K562 (cell line): Measurements from ENCODE around the gene LAG3. TPM values are rescaled to one million over a fixed set of nuclear protein-coding genes. Genes with fewer than 3 reads are reported as not detected.

Experiments used
- ATAC-seq: fragments of 200-7000 bp; cut with Tn5 transposase; 3 replicates; pipeline ENCODE4 v1.9.1; 2020; ENCODE audit warnings: moderate library complexity
- Bru-seq: library from RNA; stranded (reverse); fragments of 400-500 nt; gene quantifications from one replicate; lab custom pipeline; 2021; lab: Mats Ljungman, UMichigan
- BruChase-seq, 2 experiments: library from RNA; stranded (reverse); fragments of 400-500 nt; gene quantifications; one replicate each; lab custom pipeline; 2021; lab: Mats Ljungman, UMichigan
- BruUV-seq: library from RNA; stranded (reverse); fragments of 400-500 nt; replicated peaks from 2 replicates; lab custom pipeline; 2021; lab: Mats Ljungman, UMichigan
- CTCF ChIA-PET: fragments of 300-600 bp; formaldehyde crosslinking; extraction: SDS; loops from one replicate; lab custom pipeline; 2021; ENCODE audit warnings: low intra/inter-chr PET ratio; lab: Yijun Ruan, JAX
- POLR2A ChIA-PET: fragments of 300-600, 350-650 bp; sonication (Branson Sonifier 250); formaldehyde crosslinking; extraction: SDS; loops from one replicate; lab custom pipeline; 2021; ENCODE audit warnings: antibody characterized with exemption, inconsistent platforms; lab: Yijun Ruan, JAX
- DNase-seq, 4 experiments: peaks; one replicate each; pipeline versions ENCODE4 v3.0.0 to v3.0.0-alpha.2; 2011 to 2018; ENCODE audit warnings: low spot score in 3 of 4, mixed read lengths in 3 of 4; ENCODE audit errors: extremely low read depth in 1 of 4
- FAIRE-seq: peaks from 2 replicates; lab custom pipeline; 2011; peaks lifted over from hg19 to GRCh38; lab: Jason Lieb, UNC
- H2AFZ ChIP-seq: 2 replicates; pipeline ENCODE4 v1.6.0; 2011; ENCODE audit warnings: low read depth, low read length, control low read depth, inconsistent platforms
- H3K27ac ChIP-seq: fragments of 200-600 bp; 3 replicates; pipeline ENCODE4 v1.8.0; 2011; ENCODE audit warnings: low read depth, mild to moderate bottlenecking, control low read depth, inconsistent platforms, low read length, moderate library complexity, mixed read lengths; ENCODE audit errors: extremely low read depth
- H3K27me3 ChIP-seq, 2 experiments: fragments of 300-600 bp in 1 of 2; 2 replicates in 1 of 2; 3 replicates in 1 of 2; pipeline versions ENCODE4 v1.6.0 to v1.8.0; 2011; ENCODE audit warnings: inconsistent platforms in 2 of 2, low read length in 2 of 2, mild to moderate bottlenecking in 1 of 2, mixed read lengths in 1 of 2, moderate library complexity in 1 of 2; ENCODE audit not compliant: control insufficient read depth in 2 of 2, insufficient read depth in 2 of 2
- H3K36me3 ChIP-seq: fragments of 300-600 bp; 3 replicates; pipeline ENCODE4 v1.8.0; 2011; ENCODE audit warnings: mild to moderate bottlenecking, low read length, inconsistent platforms; ENCODE audit not compliant: control insufficient read depth, insufficient read depth
- H3K4me1 ChIP-seq, 2 experiments: fragments of 200-600 bp in 1 of 2; replicated peaks in 1 of 2; 2 replicates in 1 of 2; 3 replicates in 1 of 2; pipeline versions ENCODE4 v1.5.1 to v1.8.0; 2011; ENCODE audit warnings: inconsistent platforms in 2 of 2, low read length in 2 of 2, mild to moderate bottlenecking in 1 of 2, mixed read lengths in 1 of 2, moderate library complexity in 1 of 2; ENCODE audit not compliant: control insufficient read depth in 2 of 2, insufficient read depth in 2 of 2
- H3K4me2 ChIP-seq: 2 replicates; pipeline ENCODE4 v1.6.1; 2011; ENCODE audit warnings: low read length, control low read depth, inconsistent platforms, mixed read lengths; ENCODE audit not compliant: insufficient read depth
- H3K4me3 ChIP-seq: fragments of 200-600 bp; sonication (generic), shearing (Covaris generic); 2 replicates; pipeline ENCODE4 v1.5.1; 2016; ENCODE audit warnings: control low read depth, inconsistent platforms
- H3K79me2 ChIP-seq: fragments of 200-600 bp; 3 replicates; pipeline ENCODE4 v1.8.0; 2011; ENCODE audit warnings: low read length, inconsistent platforms; ENCODE audit not compliant: control insufficient read depth, insufficient read depth
- H3K9ac ChIP-seq, 2 experiments: 2 replicates each; pipeline versions ENCODE4 v1.6.0 to v1.6.1; 2011; ENCODE audit warnings: low read depth in 2 of 2, low read length in 2 of 2, control low read depth in 1 of 2, inconsistent platforms in 1 of 2, mild to moderate bottlenecking in 1 of 2, mixed read lengths in 1 of 2; ENCODE audit not compliant: insufficient read depth in 1 of 2
- H3K9me1 ChIP-seq: one replicate; pipeline ENCODE4 v1.6.0; 2011; ENCODE audit warnings: inconsistent platforms, mild to moderate bottlenecking, low read length, moderate library complexity; ENCODE audit not compliant: control insufficient read depth, insufficient read depth
- H3K9me3 ChIP-seq: replicated peaks from 2 replicates; pipeline ENCODE4 v1.5.1; 2011; ENCODE audit warnings: low read depth, low read length, inconsistent platforms; ENCODE audit not compliant: control insufficient read depth, insufficient read depth
- H4K20me1 ChIP-seq: replicated peaks from 2 replicates; pipeline ENCODE4 v1.6.1; 2011; ENCODE audit warnings: low read length, inconsistent platforms, mixed read lengths; ENCODE audit not compliant: control insufficient read depth, insufficient read depth
- E4F1 ChIP-seq: fragments of 250-450 bp; sonication (Bioruptor Pico); IDR thresholded peaks from 2 replicates; pipeline ENCODE4 v1.5.0; 2021; ENCODE audit warnings: mild to moderate bottlenecking, borderline replicate concordance
- NR1H2 ChIP-seq: sonication (generic); formaldehyde crosslinking; IDR thresholded peaks from 2 replicates; pipeline ENCODE4 v1.4.0; 2020; ENCODE audit warnings: mild to moderate bottlenecking, missing genetic modification reagents
- POLR2G ChIP-seq: fragments of 200-400 bp; formaldehyde crosslinking; IDR thresholded peaks from 2 replicates; pipeline ENCODE4 v1.6.1; 2017; ENCODE audit warnings: low read depth, mild to moderate bottlenecking, antibody characterized with exemption, low read length, moderate library complexity
- ZC3H8 ChIP-seq: fragments of 450-650 bp; IDR thresholded peaks from 2 replicates; pipeline ENCODE4 v1.6.1; 2017
- ZFPM2 ChIP-seq: fragments of 250-450 bp; sonication (Bioruptor Pico); IDR thresholded peaks from 2 replicates; pipeline ENCODE4 v1.5.1; 2022; ENCODE audit warnings: mild to moderate bottlenecking
- WGBS: fragments of 100-300 bp; shearing (Covaris generic); methylation state at CpG from one replicate; pipeline ENCODE4 v1.1.6; 2016; ENCODE audit warnings: low coverage, mixed read lengths; ENCODE audit not compliant: insufficient coverage; ENCODE audit errors: missing lambda C conversion rate; 5-methylcytosine and 5-hydroxymethylcytosine counted together
- in situ Hi-C: fragments of 300-500 bp; cut with MboI; formaldehyde crosslinking; loops from 4 replicates; pipeline ENCODE4 v1.15.0; 2018; ENCODE audit warnings: inconsistent platforms, mixed read lengths
- intact Hi-C: fragments of 100-400 bp; cut with micrococcal nuclease; formaldehyde crosslinking; loops from 2 replicates; pipeline ENCODE4 v1.14.2; 2022
- long read RNA-seq, 3 experiments: library from polyadenylated mRNA in 2 of 3; library from RNA in 1 of 3; unstranded in 2 of 3; stranded (forward) in 1 of 3; transcript quantifications; one replicate each; pipeline ENCODE4 v2.0.0, GENCODE V29; 2019 to 2022
- polyA minus RNA-seq, 3 experiments: library from RNA; depleted of rRNA, polyadenylated mRNA; stranded (reverse); fragments of >200 nt; gene quantifications; 2 replicates each; pipeline ENCODE4 v1.2.3, GENCODE V29; 2011
- polyA plus RNA-seq, 8 experiments: library from polyadenylated mRNA; depleted of rRNA in 4 of 8; stranded (reverse) in 5 of 8; unstranded in 3 of 8; fragments of >200 nt; fragmentation: Nextera tagmentation in 2 of 8; fragmentation: Illumina TruSeq in 1 of 8; extraction: Ambion mirVana in 2 of 8; extraction: Trizol in 1 of 8; gene quantifications; 2 replicates each; pipeline versions ENCODE4 v1.2.1 to v1.2.3, GENCODE V29; 2011 to 2014; ENCODE audit warnings: inconsistent platforms in 1 of 8, missing spikeins in 1 of 8
- total RNA-seq, 7 experiments: library from RNA; depleted of rRNA in 6 of 7; stranded (reverse); fragments of >200 nt in 6 of 7; fragmentation: Illumina TruSeq in 2 of 7; extraction: Trizol in 2 of 7; gene quantifications; 2 replicates each; pipeline versions ENCODE4 v1.2.1 to v1.2.3, GENCODE V29; 2011 to 2021; ENCODE audit warnings: low replicate concordance in 1 of 7
- TF ChIP-seq, protein P1 (sequence below): fragments of 450-650 bp; IDR thresholded peaks from 2 replicates; pipeline ENCODE4 v1.6.1; 2016
- TF ChIP-seq, protein P2 (sequence below): IDR thresholded peaks from 2 replicates; pipeline ENCODE4 v1.6.1; 2016; ENCODE audit warnings: missing genetic modification characterization, missing compliant biosample characterization

LAG3 gene
- 0.97 and 5.8 TPM in 2 replicates for total RNA-seq (2011; cell fraction: chromatin; rRNA removed; ENCODE audit: low replicate concordance)
- total RNA-seq (2011; cell fraction: nucleolus; rRNA removed), result 2.1 and 2.2 TPM in 2 replicates
- total RNA-seq (2011; cell fraction: nucleoplasm; rRNA removed), result 2.3 and 2.7 TPM in 2 replicates
- total RNA-seq (2014; rRNA removed) (0.09 TPM in 1 of 2 replicates, not detected in the other), total RNA-seq (2014; rRNA removed; fragmentation: Illumina TruSeq; extraction: Trizol) (0.22 TPM in 1 of 2 replicates, not detected in the other), total RNA-seq (2015; rRNA removed; fragmentation: Illumina TruSeq; extraction: Trizol) (0.08 and 0.18 TPM in 2 replicates), total RNA-seq (2021) (0.60 and 0.66 TPM in 2 replicates), polyA plus RNA-seq (2011; rRNA removed) (0.10 and 0.19 TPM in 2 replicates), polyA plus RNA-seq (2014; fragmentation: Illumina TruSeq; extraction: Trizol) (0.09 and 0.22 TPM in 2 replicates), polyA plus RNA-seq (2014; fragmentation: Nextera tagmentation; extraction: Ambion mirVana) (under 1 TPM in 1 of 2 experiments, not detected in 1; 0.07 TPM), polyA plus RNA-seq (2014; rRNA removed) (0.07 and 0.74 TPM in 2 replicates), polyA minus RNA-seq (2011; rRNA and poly(A)+ RNA removed) (not detected in 2 replicates), Bru-seq, nascent RNA (percentile 35 among the genes with signal in this experiment), BruChase-seq, experiment 1, labeled RNA remaining after a 2-hour chase (percentile 29 among the genes with signal in this experiment), BruChase-seq, experiment 2, labeled RNA remaining after a 6-hour chase (percentile 21 among the genes with signal in this experiment)
- 0.06 and 0.07 TPM in 2 replicates for polyA plus RNA-seq (2011; cell fraction: cytosol; rRNA removed)
- polyA plus RNA-seq (2011; cell fraction: nucleus; rRNA removed), result 1.2 and 2.7 TPM in 2 replicates
- polyA plus RNA-seq (2012), result 0.27 and 0.53 TPM in 2 replicates
- not detected in 2 replicates for polyA minus RNA-seq (2011; cell fraction: cytosol; rRNA and poly(A)+ RNA removed)
- polyA minus RNA-seq (2011; cell fraction: nucleus; rRNA and poly(A)+ RNA removed), result 0.27 and 0.44 TPM in 2 replicates
- long read RNA-seq, experiment 1, result 0 reads
- long read RNA-seq, experiment 2, partial matches to known transcripts, result 0 of 1 reads
- long read RNA-seq, experiment 2, other reads (novel, unspliced or antisense), result 0 of 1 reads
- long read RNA-seq, experiment 3, result 0 reads

- Histone ChIP-seq H3K27me3 (no peaks in the 10 kb centered on the region; a peak in 1 of 5 replicates), H3K9me3 (no peaks in the 10 kb centered on the region), H3K9me1 (no peaks in the 10 kb centered on the region), H3K9ac (peak within 1 kb of the TSS in 1 of 2 experiments; percentile 58; a peak in 1 of 4 replicates), H2AFZ (no peak within 1 kb of the TSS), H4K20me1 (no peaks in the 10 kb centered on the region), H3K4me1 (peaks cover 10 to 34% of the 10 kb centered on the region in 2 experiments; a peak in 4 of 5 replicates), H3K4me2 (no peak within 1 kb of the TSS), H3K27ac (no peak within 1 kb of the TSS), H3K4me3 (no peak within 1 kb of the TSS), H3K36me3 (peaks cover 32% of the 10 kb centered on the region; the same call in 2 of the 3 replicates), H3K79me2 (peaks cover 22% of the 10 kb centered on the region)
- no TSS peak for BruUV-seq
- ATAC-seq (no peak), DNase-seq (peak in 1 of 4 experiments; percentile 13), FAIRE-seq (no peak)
- intact Hi-C loops (no loop called here), in situ Hi-C loops (no loop called here)
- POLR2A ChIA-PET, result interaction anchor here (0.6 to 1.3 kb wide), 5 partner anchors 9 to 353 kb away, joined by 3 to 5 read pairs (median 3); no protein-coding TSS in a partner anchor
- TF ChIP-seq POLR2G, result 0 out of 2 replicates have a peak, but pooled peaks have one; percentile 26
- TF ChIP-seq ZC3H8, result no peak
- TF ChIP-seq E4F1 (CRISPR knock-in tag), result no peak
- no peak for TF ChIP-seq ZFPM2 (CRISPR knock-in tag)
- no peak for TF ChIP-seq NR1H2 (CRISPR knock-in tag)
- TF ChIP-seq, protein P1, sequence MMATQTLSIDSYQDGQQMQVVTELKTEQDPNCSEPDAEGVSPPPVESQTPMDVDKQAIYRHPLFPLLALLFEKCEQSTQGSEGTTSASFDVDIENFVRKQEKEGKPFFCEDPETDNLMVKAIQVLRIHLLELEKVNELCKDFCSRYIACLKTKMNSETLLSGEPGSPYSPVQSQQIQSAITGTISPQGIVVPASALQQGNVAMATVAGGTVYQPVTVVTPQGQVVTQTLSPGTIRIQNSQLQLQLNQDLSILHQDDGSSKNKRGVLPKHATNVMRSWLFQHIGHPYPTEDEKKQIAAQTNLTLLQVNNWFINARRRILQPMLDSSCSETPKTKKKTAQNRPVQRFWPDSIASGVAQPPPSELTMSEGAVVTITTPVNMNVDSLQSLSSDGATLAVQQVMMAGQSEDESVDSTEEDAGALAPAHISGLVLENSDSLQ, result no peak
- TF ChIP-seq, protein P2, sequence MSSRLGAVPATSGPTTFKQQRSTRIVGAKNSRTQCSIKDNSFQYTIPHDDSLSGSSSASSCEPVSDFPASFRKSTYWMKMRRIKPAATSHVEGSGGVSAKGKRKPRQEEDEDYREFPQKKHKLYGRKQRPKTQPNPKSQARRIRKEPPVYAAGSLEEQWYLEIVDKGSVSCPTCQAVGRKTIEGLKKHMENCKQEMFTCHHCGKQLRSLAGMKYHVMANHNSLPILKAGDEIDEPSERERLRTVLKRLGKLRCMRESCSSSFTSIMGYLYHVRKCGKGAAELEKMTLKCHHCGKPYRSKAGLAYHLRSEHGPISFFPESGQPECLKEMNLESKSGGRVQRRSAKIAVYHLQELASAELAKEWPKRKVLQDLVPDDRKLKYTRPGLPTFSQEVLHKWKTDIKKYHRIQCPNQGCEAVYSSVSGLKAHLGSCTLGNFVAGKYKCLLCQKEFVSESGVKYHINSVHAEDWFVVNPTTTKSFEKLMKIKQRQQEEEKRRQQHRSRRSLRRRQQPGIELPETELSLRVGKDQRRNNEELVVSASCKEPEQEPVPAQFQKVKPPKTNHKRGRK, result no peak
- CTCF ChIA-PET, result no interaction called here
- WGBS, result no CpG with 5 or more reads among the region's 15 CpGs
These were observed at the start of gene LAG3 for GRCh38 chr12:6772331-6772695. Gene LAG3 (plus strand): TSS chr12:6772520. CDS start chr12:6772853, 333 bp downstream.
